Stimulated activated CD8-positive, alpha-beta memory T cell treated with anti-CD3 and anti-CD28 coated beads, Interleukin-7, amount 100 ng/mL, for 48 hours (primary cell): Measurements from ENCODE around the gene PTN.

Experiments used
- DNase-seq, 2 donors: peaks; one replicate each; pipeline ENCODE4 v3.0.0-alpha.2; 2020; ENCODE audit warnings: low read depth in 1 of 2; ENCODE audit errors: extremely low read depth in 1 of 2

The PTN gene

DNA sequence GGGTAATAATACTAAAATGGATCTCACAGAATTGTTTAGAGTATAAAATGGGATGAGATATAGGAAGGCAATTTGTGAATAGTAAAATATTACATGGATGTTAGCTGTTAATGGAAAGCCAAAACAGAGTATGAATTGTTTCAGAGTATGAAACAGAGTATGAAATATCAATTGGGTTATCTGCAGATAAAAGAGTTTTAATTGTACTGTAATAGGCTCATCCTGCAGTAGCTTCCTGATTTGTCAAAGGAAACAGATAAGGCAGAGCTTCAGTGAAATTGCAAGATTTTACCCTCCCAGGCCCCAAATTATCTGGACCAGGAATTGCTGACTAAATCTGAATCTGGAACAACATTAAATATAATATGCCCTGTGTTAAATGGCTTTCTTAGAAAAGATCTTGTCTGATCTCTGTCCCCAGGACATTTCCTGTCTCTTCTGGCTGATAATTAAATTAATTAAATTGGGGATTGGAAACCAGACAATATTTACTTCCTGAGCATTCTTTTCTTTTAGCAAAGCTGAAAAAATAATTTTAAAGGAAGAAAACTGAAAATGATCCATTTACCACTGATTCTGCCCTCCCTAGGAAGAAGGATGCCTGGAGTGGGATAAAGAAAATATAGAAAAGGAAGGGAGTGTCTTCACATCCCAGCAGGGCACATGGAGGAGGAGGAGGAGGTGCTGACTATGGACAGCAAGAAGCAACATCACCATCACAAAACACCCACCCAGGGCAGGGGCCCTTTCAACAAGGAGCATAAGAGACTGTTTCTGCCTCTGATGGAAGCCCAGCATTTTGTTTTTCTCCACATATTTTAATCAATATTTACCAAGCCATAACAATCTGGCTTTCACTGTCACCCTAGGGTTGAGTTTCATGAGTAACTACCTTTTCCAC, 18.5 kb downstream of the PTN start:
- no peak for DNase-seq

GRCh38 chr7:137316648-137317353, 26.7 kb downstream of the PTN start:
- DNase-seq = no peak

GRCh38 chr7:137313201-137313600, 30.3 kb downstream of the PTN start:
- no peak for DNase-seq

DNA sequence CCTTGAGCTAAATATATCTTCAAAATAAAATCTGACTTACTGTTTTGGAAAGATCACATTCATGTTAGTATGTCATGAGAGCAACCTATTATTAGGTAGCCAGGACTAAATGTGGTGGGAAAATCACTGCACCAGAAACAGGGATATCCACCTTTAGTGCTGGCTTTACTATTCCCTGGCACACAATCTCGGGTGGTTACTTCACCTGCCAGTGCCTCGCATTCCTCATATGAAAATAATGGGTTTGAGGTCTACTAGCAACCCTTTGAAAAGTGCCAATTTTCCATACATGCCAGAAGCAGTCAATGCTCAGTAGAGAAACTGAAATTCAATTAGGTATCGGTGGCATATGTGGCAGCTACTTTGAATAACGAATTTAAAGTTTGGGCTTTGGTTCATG, 36.8 kb downstream of the PTN start:
- no peak for DNase-seq

- DNase-seq = no peak
These were observed 37.5 kb downstream of the PTN start for GRCh38 chr7:137305901-137306621.

GRCh38 chr7:137304624-137305235, 38.8 kb downstream of the PTN start:
- no peak for DNase-seq

GRCh38 chr7:137304165-137304564, 39.4 kb downstream of the PTN start:
- no peak for DNase-seq

GRCh38 chr7:137302081-137302480, 41.5 kb downstream of the PTN start:
- no peak for DNase-seq

GRCh38 chr7:137298464-137298794, 45.1 kb downstream of the PTN start:
- no peak for DNase-seq

- DNase-seq = no peak
These were observed 45.7 kb downstream of the PTN start for GRCh38 chr7:137297551-137298463.

DNA sequence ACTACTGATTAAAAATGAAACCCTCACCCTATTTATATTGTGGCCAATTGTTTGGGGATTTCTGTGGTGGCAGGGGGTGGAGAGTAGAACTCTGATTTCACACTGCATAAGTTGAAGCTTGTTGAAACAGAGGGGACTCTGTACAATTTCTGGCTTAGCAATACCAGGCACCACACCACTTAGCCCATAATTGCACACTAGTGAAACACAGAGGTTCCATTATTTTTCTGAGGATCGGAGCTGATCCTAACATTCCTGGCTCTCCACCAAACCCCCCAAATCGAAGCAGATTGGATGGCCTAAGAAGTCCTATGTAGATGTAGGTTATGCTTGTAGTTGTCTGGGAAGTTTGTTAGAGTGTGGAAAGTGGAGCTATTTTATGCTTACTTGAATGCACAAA, 47.0 kb downstream of the PTN start:
- DNase-seq = no peak

DNA sequence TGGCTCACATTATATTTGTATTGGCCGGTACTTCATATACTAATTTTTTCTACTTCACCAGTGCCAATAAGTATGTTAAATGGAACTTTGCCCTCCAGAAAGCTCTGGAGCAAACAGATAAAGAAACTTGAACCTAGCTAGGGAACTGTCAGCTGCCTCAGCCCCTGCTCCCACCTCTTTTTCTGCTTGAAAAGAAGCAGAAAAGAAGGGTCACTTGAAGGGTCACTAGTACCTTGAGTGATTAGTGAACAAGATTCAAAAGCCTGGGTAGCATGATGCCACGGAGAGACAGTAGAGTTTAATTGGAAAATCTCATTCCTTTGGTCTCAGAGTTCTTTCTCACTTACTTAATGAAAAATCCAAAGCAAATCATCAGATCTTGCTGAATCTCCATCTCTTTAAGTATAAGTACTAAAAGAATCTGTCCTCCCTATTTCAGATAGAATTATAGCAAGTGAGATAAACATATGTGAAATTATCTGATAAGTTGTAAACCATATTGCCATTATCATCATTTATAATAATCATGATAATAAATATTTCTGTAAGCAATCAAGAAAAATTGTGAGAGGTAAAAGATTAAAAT, 47.7 kb downstream of the PTN start:
- DNase-seq = no peak

GRCh38 chr7:137289101-137289500, 54.4 kb downstream of the PTN start:
- no peak for DNase-seq

DNA sequence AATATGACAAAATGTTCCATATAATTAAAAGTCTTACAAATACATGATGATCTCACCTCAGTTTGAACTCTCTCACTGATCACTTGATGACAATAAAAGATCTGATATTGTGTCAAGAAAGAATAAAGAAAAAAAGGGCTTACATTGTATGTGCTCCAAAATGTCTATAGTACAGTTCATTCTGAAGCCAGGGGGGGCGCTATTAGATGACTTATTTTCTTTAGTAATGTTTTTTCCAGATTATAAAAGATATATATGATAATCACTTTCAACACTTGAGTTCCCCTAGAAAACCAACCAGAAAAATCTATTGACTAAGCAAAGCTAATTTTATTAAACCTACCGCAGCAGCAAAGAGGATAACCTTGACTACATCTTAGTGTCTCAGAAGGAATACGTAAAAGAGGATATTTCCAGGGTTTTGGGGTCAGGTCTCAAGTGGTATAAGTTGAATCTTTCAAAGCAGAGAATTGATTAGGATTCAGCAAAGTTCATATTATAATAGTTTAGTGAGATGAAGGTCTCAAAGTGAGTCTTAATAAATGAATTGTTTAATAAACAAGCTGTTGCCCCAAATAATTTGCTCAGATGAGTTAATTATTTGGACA, 55.8 kb downstream of the PTN start:
- DNase-seq = no peak

- DNase-seq = no peak
These were observed 60.4 kb downstream of the PTN start for GRCh38 chr7:137283153-137283552.

DNA sequence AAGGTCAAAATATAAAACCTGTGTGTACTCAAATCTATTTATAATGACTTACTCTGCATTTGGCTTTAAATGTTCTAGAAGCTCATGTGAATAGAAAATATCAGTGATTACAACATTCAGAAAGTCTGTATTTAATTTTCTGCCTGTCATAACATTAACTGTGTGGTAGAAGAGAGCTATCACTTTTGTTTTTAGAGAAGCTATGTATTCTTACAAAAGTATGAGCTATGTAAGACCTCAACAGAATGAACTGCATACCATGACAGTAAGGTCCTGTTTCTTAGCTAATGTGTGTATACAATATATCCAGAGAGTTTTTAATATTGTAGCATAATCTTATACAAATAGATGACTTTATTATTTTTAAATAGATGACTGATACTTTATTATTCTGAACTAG, 61.5 kb downstream of the PTN start:
- DNase-seq = no peak

- DNase-seq = no peak
These were observed 67.3 kb downstream of the PTN start for GRCh38 chr7:137276189-137276588.

GRCh38 chr7:137272249-137272648, 71.3 kb downstream of the PTN start:
- DNase-seq = no peak

DNA sequence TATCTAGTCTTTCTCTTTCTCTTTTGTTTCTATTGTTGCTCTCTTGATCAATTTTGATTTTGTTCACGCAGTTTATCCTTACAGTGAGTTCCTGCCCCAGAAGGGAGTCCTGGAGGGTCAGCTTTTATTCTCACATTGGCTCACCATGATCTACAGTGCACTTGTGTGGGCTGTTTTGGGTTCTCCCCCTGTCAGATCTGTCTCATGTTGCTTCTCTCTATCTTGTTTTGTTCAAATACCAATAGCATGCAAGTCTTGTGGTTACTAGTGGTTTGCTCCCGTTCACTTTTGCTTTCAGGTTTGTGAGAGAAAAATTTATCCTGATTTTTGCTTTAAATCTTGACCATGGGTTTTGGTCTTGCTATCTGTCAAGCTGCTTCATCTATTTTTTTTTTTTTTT, 74.3 kb downstream of the PTN start:
- DNase-seq = no peak
